Sciatic nerve (tissue), 2 donors: Measurements from ENCODE around the gene GPA33. TPM values are rescaled to one million over a fixed set of nuclear protein-coding genes. Genes with fewer than 3 reads are reported as not detected.

Source experiments
- ATAC-seq: fragments of 200-7000 bp; cut with Tn5 transposase; one replicate; pipeline ENCODE4 v1.9.1; 2020; ENCODE audit warnings: mild to moderate bottlenecking, moderate library complexity
- DNase-seq: peaks from one replicate; pipeline ENCODE4 v3.0.0-alpha.2; 2020; ENCODE audit warnings: low spot score
- intact Hi-C: fragments of 100-400 bp; cut with DNase I; formaldehyde crosslinking; loops from one replicate; pipeline ENCODE4 v1.14.2; 2022
- total RNA-seq: library from RNA; stranded (reverse); fragmentation: NEBNext Ultra II Directional; extraction: Animal tissue kit (Norgen Biotek cat#: 25700); gene quantifications from one replicate; pipeline ENCODE4 v1.2.1, GENCODE V29; 2021
- donor health status: DM: no; HTN: no; CAD: no.
- donor health status: DM: no; HTN: no; CAD: no.

Gene GPA33
- total RNA-seq, 1 donor from 2014 or later: not detected

DNA sequence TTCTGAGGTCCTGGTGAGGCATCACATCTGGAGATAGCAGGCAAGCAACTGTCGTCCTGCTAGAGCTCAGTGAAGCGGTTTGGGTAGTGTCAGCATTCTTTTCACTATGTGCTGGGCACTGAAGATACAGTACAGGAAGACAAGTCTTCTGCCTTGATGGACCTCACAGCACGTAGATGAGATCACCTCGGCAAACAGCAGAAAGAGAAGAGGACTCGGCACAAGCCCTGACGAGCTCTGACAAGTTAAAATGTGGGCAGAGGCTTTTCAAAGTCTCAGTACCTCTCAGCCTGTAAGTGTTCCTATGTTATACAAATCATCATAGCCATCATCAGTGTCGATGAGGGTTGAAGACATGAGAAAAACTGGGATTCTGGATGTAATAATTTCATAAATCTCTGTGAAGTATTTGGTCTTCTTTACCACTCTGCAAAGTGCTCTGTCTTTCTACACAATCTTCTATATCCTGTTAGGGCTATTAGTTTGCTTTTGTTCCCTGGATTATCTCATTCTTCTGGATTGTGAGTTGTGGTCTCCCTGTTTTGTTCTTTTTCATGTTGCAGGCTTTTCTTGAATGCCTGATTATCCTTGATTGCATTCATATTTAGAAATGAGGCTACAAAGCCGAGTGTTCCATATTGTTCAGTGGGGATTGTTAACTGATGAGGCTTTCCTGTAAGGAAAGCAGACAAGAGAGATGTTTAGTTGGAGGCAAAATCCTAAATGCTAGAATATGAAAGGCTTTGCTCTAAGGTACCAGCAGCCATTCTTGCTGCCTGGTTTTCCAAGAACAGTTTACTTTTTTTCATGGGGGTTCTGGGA, 76.9 kb downstream of the GPA33 start:
- DNase-seq: no peak
- ATAC-seq: no peak
- intact Hi-C loops: no loop called here

DNA sequence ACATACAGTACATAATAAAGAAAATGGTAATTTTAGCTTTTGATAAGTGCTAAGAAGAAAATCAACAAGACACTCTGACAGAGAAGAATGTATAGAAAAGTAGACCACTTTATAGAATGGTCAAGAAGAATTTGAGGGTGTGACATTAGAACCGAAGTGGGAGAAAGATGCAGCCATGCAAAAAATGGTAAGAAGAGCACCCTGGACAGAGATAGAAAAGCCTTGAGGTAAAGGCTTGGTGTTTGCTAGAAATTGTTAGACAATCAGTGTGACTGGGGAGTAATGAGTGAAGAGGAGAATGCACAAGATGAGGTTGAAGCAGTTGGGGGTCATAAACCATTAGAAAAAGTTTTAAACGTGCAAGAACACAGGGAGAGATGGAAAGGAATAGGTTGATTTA, 77.6 kb downstream of the GPA33 start:
- intact Hi-C loops: no loop called here
- no peak for DNase-seq
- no peak for ATAC-seq

DNA sequence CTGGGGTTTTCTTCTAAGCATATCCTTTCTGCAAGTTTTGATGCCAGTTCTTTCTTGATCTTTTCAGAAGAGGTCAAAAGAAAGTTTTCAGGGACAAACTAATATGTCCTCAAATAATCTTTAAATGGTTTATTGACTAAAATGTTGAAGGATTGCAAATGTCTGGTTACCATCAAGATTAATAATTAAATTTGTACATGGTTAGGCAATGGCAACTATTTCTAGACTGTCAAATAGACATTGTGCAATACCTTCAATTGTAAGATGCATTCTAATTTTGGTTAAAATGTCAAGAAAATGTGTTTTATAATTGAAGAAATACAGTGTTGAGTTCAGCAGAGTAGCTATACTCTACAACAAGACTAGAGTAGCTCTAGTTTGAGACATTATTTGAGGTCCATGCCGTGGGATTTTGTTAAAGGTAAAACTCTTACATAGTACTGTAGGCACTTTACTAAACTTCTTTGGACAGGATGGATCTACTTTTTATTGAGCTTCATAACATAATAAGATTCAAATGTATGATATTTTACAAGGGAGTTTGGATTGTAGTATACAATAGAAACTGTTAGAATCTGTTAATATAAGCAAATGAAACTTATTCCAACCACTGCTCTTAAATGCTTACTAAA, 78.5 kb downstream of the GPA33 start:
- ATAC-seq (no peak), DNase-seq (no peak)
- intact Hi-C loops: no loop called here

DNA sequence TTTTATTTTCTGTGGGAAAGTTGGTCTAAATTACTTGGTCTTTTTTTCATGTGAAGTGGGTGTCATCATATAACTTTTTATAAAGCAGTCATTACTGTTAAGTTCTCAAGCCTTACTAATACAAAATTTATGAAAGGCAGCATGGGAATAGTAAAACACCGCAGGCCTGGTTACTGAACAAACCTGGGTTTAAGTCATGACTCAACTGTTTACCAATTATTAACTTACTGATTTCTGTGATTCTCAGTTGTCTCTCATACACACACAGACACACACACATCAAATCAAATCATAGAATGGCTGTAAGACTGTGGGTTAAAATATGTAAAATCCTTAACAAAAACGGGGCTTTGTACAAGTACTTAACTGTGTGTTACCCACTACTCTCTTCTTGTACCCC, 86.5 kb downstream of the GPA33 start:
- ATAC-seq (no peak), DNase-seq (no peak)
- intact Hi-C loops: loop anchor here (5.0 kb wide), 1 partner anchor 34 kb away; no protein-coding TSS in a partner anchor

Other genes with a start within 250 kb of the GPA33 start
- 16.9 TPM for gene TADA1, start 214.1 kb downstream of the GPA33 start, total RNA-seq
- 6.7 TPM for gene ILDR2, start 114.8 kb downstream of the GPA33 start, total RNA-seq
- 0.62 TPM for gene MAEL, start 101.1 kb downstream of the GPA33 start, total RNA-seq
- gene STYXL2, start 3.7 kb upstream of the GPA33 start, total RNA-seq: 0.22 TPM
- gene POU2F1, start 130.5 kb upstream of the GPA33 start, total RNA-seq: 33.1 TPM